Suprapubic skin (tissue), 4 donors: ENCODE measurements around the gene TRHDE.

ENCODE experiments used
- POLR2A ChIP-seq, 2 donors: fragments of 450-650 bp; IDR thresholded peaks; one replicate each; pipeline ENCODE4 v1.6.1; 2017; ENCODE audit warnings: antibody characterized with exemption in 2 of 2, mild to moderate bottlenecking in 2 of 2, moderate library complexity in 2 of 2
- POLR2AphosphoS5 ChIP-seq, 3 donors: sonication (generic); formaldehyde crosslinking; IDR thresholded peaks; one replicate each; pipeline ENCODE4 v1.6.1; 2017; ENCODE audit warnings: antibody characterized with exemption in 3 of 3
- TF ChIP-seq, protein P1 (sequence below), 2 donors: fragments of 200-600 bp in 1 of 2; fragments of 450-650 bp in 1 of 2; sonication (generic) in 1 of 2; IDR thresholded peaks; one replicate each; pipeline ENCODE4 v1.5.1; 2016 to 2019; ENCODE audit warnings: antibody characterized with exemption in 2 of 2, mild to moderate bottlenecking in 1 of 2, moderate library complexity in 1 of 2

DNA sequence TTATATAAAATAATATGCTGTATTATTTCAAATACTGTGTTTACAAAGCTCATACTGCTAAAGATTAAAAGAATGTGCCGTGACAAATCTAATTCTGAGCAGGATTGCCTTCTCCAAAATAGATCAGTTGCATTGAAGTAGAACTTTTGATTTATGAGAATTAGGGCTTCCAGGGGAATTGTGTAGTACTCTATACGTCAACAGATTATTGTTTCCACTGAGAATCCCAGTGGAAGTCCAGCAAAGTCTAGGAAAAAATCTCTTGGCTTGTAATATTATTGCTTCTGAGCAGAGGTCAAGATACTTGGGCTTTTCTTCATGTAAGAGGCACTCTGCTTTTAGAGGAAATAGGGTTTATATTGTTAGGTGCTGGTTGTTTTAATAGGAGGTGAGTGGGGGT, 133.9 kb downstream of the TRHDE start:
- TF ChIP-seq, protein P1, sequence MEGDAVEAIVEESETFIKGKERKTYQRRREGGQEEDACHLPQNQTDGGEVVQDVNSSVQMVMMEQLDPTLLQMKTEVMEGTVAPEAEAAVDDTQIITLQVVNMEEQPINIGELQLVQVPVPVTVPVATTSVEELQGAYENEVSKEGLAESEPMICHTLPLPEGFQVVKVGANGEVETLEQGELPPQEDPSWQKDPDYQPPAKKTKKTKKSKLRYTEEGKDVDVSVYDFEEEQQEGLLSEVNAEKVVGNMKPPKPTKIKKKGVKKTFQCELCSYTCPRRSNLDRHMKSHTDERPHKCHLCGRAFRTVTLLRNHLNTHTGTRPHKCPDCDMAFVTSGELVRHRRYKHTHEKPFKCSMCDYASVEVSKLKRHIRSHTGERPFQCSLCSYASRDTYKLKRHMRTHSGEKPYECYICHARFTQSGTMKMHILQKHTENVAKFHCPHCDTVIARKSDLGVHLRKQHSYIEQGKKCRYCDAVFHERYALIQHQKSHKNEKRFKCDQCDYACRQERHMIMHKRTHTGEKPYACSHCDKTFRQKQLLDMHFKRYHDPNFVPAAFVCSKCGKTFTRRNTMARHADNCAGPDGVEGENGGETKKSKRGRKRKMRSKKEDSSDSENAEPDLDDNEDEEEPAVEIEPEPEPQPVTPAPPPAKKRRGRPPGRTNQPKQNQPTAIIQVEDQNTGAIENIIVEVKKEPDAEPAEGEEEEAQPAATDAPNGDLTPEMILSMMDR (IDR thresholded peaks at IDR 0.05), result no peak
- TF ChIP-seq POLR2AphosphoS5 (IDR thresholded peaks at IDR 0.05) (no peak), POLR2A (IDR thresholded peaks at IDR 0.05) (no peak)
